Measurements from ENCODE around the gene PLA2G1B.

DNA sequence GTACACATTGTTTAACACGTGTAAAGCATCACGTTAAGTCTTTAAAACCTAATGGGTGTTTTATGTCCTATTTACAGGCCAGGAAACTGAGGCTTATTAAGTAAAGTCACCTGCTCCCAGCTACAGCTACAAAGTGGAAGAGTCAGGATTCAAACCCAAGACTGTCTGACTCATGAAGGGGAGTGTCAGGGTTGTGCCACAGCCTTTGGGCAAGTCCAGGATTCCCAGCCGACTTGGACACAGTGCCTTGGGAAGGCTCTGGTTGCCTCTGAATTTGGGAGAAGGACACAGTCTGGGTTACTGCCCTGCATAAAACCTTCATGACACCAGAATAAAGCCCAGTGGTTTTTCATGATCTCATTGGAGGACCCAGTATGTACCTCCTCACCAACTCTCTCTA, 43.2 kb downstream of the PLA2G1B start:
- TF ChIP-seq, protein P1, sequence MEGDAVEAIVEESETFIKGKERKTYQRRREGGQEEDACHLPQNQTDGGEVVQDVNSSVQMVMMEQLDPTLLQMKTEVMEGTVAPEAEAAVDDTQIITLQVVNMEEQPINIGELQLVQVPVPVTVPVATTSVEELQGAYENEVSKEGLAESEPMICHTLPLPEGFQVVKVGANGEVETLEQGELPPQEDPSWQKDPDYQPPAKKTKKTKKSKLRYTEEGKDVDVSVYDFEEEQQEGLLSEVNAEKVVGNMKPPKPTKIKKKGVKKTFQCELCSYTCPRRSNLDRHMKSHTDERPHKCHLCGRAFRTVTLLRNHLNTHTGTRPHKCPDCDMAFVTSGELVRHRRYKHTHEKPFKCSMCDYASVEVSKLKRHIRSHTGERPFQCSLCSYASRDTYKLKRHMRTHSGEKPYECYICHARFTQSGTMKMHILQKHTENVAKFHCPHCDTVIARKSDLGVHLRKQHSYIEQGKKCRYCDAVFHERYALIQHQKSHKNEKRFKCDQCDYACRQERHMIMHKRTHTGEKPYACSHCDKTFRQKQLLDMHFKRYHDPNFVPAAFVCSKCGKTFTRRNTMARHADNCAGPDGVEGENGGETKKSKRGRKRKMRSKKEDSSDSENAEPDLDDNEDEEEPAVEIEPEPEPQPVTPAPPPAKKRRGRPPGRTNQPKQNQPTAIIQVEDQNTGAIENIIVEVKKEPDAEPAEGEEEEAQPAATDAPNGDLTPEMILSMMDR (IDR thresholded peaks at IDR 0.05): no peak
- TF ChIP-seq POLR2A (IDR thresholded peaks at IDR 0.05): no peak

Data from heart left ventricle (tissue), 13 donors.